NCI-H1436 (cell line): ENCODE measurements around the gene ARSJ.

ENCODE experiments used
- DNase-seq: peaks from one replicate; lab custom pipeline; 2025; lab: John Stamatoyannopoulos, UW

Gene ARSJ

GRCh38 chr4:113901994-113902787 is 77.3 kb downstream of the ARSJ start:
- no peak for DNase-seq

- DNase-seq = no peak
These were observed 80.0 kb downstream of the ARSJ start for GRCh38 chr4:113899271-113900070.

- DNase-seq = no peak
These were observed 85.9 kb downstream of the ARSJ start for GRCh38 chr4:113893546-113893945.

GRCh38 chr4:113888006-113888405 is 91.4 kb downstream of the ARSJ start:
- no peak for DNase-seq

- DNase-seq = no peak
These were observed 94.2 kb downstream of the ARSJ start for GRCh38 chr4:113885291-113885690.

GRCh38 chr4:113884655-113885054 is 94.8 kb downstream of the ARSJ start:
- DNase-seq = no peak

GRCh38 chr4:113882668-113883067 is 96.8 kb downstream of the ARSJ start:
- no peak for DNase-seq

GRCh38 chr4:113881256-113881655 is 98.2 kb downstream of the ARSJ start:
- DNase-seq = no peak

- DNase-seq = no peak
These were observed 99.0 kb downstream of the ARSJ start for GRCh38 chr4:113880240-113881028.

GRCh38 chr4:113878668-113879067 is 100.8 kb downstream of the ARSJ start:
- DNase-seq = no peak

GRCh38 chr4:113874480-113874879 is 105.0 kb downstream of the ARSJ start:
- no peak for DNase-seq

- DNase-seq = no peak
These were observed 105.9 kb downstream of the ARSJ start for GRCh38 chr4:113873508-113873907.

- DNase-seq = no peak
These were observed 106.8 kb downstream of the ARSJ start for GRCh38 chr4:113872426-113873260.

GRCh38 chr4:113871080-113871479 is 108.4 kb downstream of the ARSJ start:
- DNase-seq = no peak

GRCh38 chr4:113869743-113870375 is 109.6 kb downstream of the ARSJ start:
- DNase-seq = no peak

- DNase-seq = no peak
These were observed 112.8 kb downstream of the ARSJ start for GRCh38 chr4:113866611-113867010.

GRCh38 chr4:113858924-113859323 is 120.5 kb downstream of the ARSJ start:
- no peak for DNase-seq

- DNase-seq = no peak
These were observed 127.6 kb downstream of the ARSJ start for GRCh38 chr4:113851816-113852215.
